Gastroesophageal sphincter (tissue), 4 donors: ENCODE results near the gene BCL2L1. TPM values are rescaled to one million over a fixed set of nuclear protein-coding genes. Genes with fewer than 3 reads are reported as not detected.

Experiments used
- ATAC-seq: fragments of 150-250 bp; one replicate; pipeline ENCODE4 v1.9.1; 2016; ENCODE audit warnings: mild to moderate bottlenecking, moderate library complexity
- H3K27ac ChIP-seq, 4 donors: fragments of 200-600 bp; sonication (generic) in 3 of 4; 1 replicate in 3 of 4; 2 replicates in 1 of 4; pipeline ENCODE4 v1.5.1; 2016 to 2019
- H3K27me3 ChIP-seq: fragments of 200-600 bp; sonication (generic); one replicate; pipeline ENCODE4 v1.5.1; 2019
- H3K36me3 ChIP-seq, 2 donors: fragments of 200-600 bp; sonication (generic); one replicate each; pipeline ENCODE4 v1.5.1; 2019; ENCODE audit warnings: control low read depth in 1 of 2
- H3K4me1 ChIP-seq, 3 donors: fragments of 200-600 bp; sonication (generic); 1 replicate in 2 of 3; 2 replicates in 1 of 3; pipeline ENCODE4 v1.5.1; 2016 to 2019; ENCODE audit warnings: control low read depth in 2 of 3
- H3K4me3 ChIP-seq, 2 donors: fragments of 200-600 bp; sonication (generic); one replicate each; pipeline ENCODE4 v1.5.1; 2019; ENCODE audit warnings: mild to moderate bottlenecking in 1 of 2, moderate library complexity in 1 of 2
- H3K9me3 ChIP-seq, 3 donors: fragments of 200-600 bp; sonication (generic); one replicate each; pipeline ENCODE4 v1.5.1; 2017 to 2019; ENCODE audit warnings: control low read depth in 2 of 3
- CTCF ChIP-seq, 4 experiments: fragments of 200-600 bp in 2 of 4; fragments of 450-650 bp in 2 of 4; sonication (generic) in 1 of 4; IDR thresholded peaks; one replicate each; pipeline ENCODE4 v1.5.1; 2017 to 2019; ENCODE audit warnings: antibody characterized with exemption in 4 of 4, mild to moderate bottlenecking in 2 of 4, moderate library complexity in 2 of 4
- EP300 ChIP-seq: sonication (generic); formaldehyde crosslinking; IDR thresholded peaks from one replicate; pipeline ENCODE4 v1.6.1; 2017; ENCODE audit warnings: antibody characterized with exemption, mild to moderate bottlenecking
- POLR2A ChIP-seq, 2 donors: fragments of 450-650 bp; IDR thresholded peaks; one replicate each; pipeline ENCODE4 v1.6.1; 2017; ENCODE audit warnings: antibody characterized with exemption in 2 of 2, mild to moderate bottlenecking in 2 of 2, moderate library complexity in 1 of 2
- POLR2AphosphoS5 ChIP-seq: sonication (generic); formaldehyde crosslinking; IDR thresholded peaks from one replicate; pipeline ENCODE4 v1.6.1; 2017; ENCODE audit warnings: antibody characterized with exemption
- WGBS, 2 donors: methylation state at CpG; one replicate each; pipeline ENCODE4 v1.1.5; 2018; ENCODE audit warnings: low coverage in 1 of 2; 5-methylcytosine and 5-hydroxymethylcytosine counted together
- total RNA-seq, 4 donors: library from RNA; depleted of rRNA; stranded (reverse); fragments of >200 nt; gene quantifications; one replicate each; pipeline ENCODE4 v1.1.0, GENCODE V29; 2016

The BCL2L1 gene
- total RNA-seq, 4 donors from 2014 or later: 71.9 to 171 (median 135) TPM

DNA sequence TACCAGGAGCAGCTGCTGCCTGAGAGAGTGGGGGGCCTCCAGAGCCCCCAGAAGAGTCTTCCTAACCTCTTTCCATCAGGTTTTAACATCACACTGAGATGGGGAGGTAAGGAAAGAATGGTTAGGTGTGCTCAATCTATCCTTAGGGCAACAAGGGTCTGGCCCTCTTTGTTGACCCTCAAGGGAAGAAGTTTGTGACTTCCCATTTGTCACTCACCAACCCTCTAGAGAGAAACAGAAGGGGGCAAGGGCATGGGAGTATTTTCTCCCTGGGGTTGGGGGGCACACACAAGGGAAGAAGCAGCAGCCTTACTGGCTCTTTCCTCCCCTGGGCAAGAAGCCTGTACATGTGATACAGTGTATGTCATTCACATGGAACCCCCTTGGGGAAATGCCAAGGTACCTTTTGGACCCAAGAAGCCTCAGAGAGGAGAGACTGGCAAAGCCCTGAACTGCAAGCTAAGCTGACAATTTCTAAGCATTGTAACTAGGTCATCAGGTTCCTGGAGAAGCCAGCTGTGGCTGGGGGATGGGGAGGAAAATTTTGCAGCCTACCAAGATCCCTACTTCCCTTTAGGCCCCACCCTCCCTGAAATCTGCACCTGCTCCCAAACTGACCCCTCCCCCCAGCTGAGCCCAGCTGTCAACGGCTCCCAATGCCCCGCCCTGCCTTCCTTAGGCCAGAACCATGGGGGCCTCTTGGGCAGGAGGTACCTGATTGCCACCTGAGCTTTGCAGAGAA lies 14.5 kb downstream of the BCL2L1 start:
- no peak overlapping the region for H3K4me3 ChIP-seq
- peak overlapping the region in 3 of 4 donors; percentile 59 to 68 (median 66) for H3K27ac ChIP-seq
- H3K9me3 ChIP-seq: no peaks in the 10 kb centered on the region
- H3K4me1 ChIP-seq: peaks cover 25 to 92% (median 40%) of the 10 kb centered on the region in 3 donors
- no CpG with 5 or more reads among the region's 2 CpGs for WGBS, 2 donors
- TF ChIP-seq EP300 (no peak), POLR2A (IDR thresholded peaks at IDR 0.05) (no peak), CTCF (IDR thresholded peaks at IDR 0.05) (no peak), POLR2AphosphoS5 (no peak)
- H3K36me3 ChIP-seq: peaks cover 0 to 40% of the 10 kb centered on the region in 2 donors
- H3K27me3 ChIP-seq: no peaks in the 10 kb centered on the region
- ATAC-seq: no peak

DNA sequence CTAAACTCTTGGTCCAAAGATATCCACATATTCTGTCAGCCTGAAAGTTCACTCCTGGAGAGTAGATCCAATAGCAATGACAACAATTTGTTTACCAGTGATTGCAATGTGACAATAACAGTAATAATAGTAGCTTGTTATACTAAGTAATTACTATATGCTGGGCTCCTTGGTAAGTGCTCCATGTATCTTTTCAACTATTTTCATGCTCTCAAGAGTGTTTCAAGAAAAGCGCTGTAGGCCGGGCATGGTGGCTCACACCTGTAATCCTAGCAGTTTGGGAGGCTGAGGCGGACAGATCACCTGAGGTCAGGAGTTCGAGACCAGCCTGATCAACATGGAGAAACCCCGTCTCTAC lies 15.4 kb downstream of the BCL2L1 start:
- Histone ChIP-seq H3K4me1 (peaks cover 23 to 88% (median 33%) of the 10 kb centered on the region in 3 donors), H3K27me3 (no peaks in the 10 kb centered on the region), H3K27ac (peak overlapping the region in 1 of 4 donors; percentile 14), H3K36me3 (peaks cover 0 to 40% of the 10 kb centered on the region in 2 donors), H3K9me3 (no peaks in the 10 kb centered on the region), H3K4me3 (no peak overlapping the region)
- ATAC-seq: no peak
- 100% methylated on average over 5 of the region's 5 CpGs; no CpG with 5 or more reads in 1 of the 2 donors for WGBS, 2 donors
- TF ChIP-seq CTCF (IDR thresholded peaks at IDR 0.05) (no peak), EP300 (no peak), POLR2A (IDR thresholded peaks at IDR 0.05) (no peak), POLR2AphosphoS5 (no peak)

GRCh38 chr20:31706607-31707257 lies 15.9 kb downstream of the BCL2L1 start:
- ATAC-seq: peak; percentile 39
- peaks cover 0 to 40% of the 10 kb centered on the region in 2 donors for H3K36me3 ChIP-seq
- no peaks in the 10 kb centered on the region for H3K9me3 ChIP-seq
- H3K4me3 ChIP-seq: no peak overlapping the region
- H3K27me3 ChIP-seq: no peaks in the 10 kb centered on the region
- peak overlapping the region in 2 of 4 donors; percentile 48 to 59 for H3K27ac ChIP-seq
- H3K4me1 ChIP-seq: peaks cover 18 to 88% (median 28%) of the 10 kb centered on the region in 3 donors
- TF ChIP-seq EP300: no peak
- TF ChIP-seq POLR2AphosphoS5: no peak
- no peak for TF ChIP-seq CTCF (IDR thresholded peaks at IDR 0.05)
- no peak for TF ChIP-seq POLR2A (IDR thresholded peaks at IDR 0.05)
- 96 to 100% methylated on average over 2 of the region's 2 CpGs for WGBS, 2 donors

- 69 to 84% methylated on average over 1 to 4 of the region's 4 CpGs for WGBS, 2 donors
- Histone ChIP-seq H3K36me3 (peaks cover 0 to 40% of the 10 kb centered on the region in 2 donors), H3K9me3 (no peaks in the 10 kb centered on the region), H3K4me1 (peaks cover 11 to 88% (median 27%) of the 10 kb centered on the region in 3 donors), H3K4me3 (no peak overlapping the region), H3K27me3 (no peaks in the 10 kb centered on the region), H3K27ac (peak overlapping the region in 3 of 4 donors; percentile 48 to 59 (median 54))
- TF ChIP-seq POLR2A (IDR thresholded peaks at IDR 0.05): no peak
- no peak for TF ChIP-seq CTCF (IDR thresholded peaks at IDR 0.05)
- TF ChIP-seq EP300: no peak
- no peak for TF ChIP-seq POLR2AphosphoS5
- no peak for ATAC-seq
These were observed 16.8 kb downstream of the BCL2L1 start for GRCh38 chr20:31705598-31706597.
